ENCODE measurements around the gene DMBX1. TPM values are rescaled to one million over a fixed set of nuclear protein-coding genes. Genes with fewer than 3 reads are reported as not detected.

DMBX1 gene
- total and polyA plus RNA-seq, 9 of the 15 experiments (the other 6 are each of a cell fraction or from before 2014, with no cell fraction given), result 0.25 to 4.3 (median 1.0) TPM

GRCh38 chr1:46477153-46477929, 12.3 kb upstream of the DMBX1 start (continued):
- TF ChIP-seq GTF3C2 (IDR thresholded peaks at IDR 0.05; ENCODE audit: borderline replicate concordance, extremely low read depth, insufficient read length) (no peak), GATA2 (CRISPR knock-in tag; IDR thresholded peaks at IDR 0.05) (no peak), BCOR (IDR thresholded peaks at IDR 0.05) (no peak), FUS (optimal IDR thresholded peaks at IDR 0.05; ENCODE audit: low read depth, low read length) (no peak), ZC3H8 (IDR thresholded peaks at IDR 0.05) (no peak), CREBBP (IDR thresholded peaks at IDR 0.05; ENCODE audit: low read depth, low read length) (no peak), TRIM28 (IDR thresholded peaks at IDR 0.05) (no peak), TAF1 (IDR thresholded peaks at IDR 0.05; ENCODE audit: control insufficient read depth, extremely low read depth, insufficient read depth, low read length, severe bottlenecking) (no peak), TCF7 (IDR thresholded peaks at IDR 0.05; ENCODE audit: borderline replicate concordance) (0 out of 2 replicates have a peak, but pooled peaks have one; percentile 37), BRCA1 (IDR thresholded peaks at IDR 0.05) (no peak), BRCA1 (CRISPR knock-in tag; IDR thresholded peaks at IDR 0.05) (no peak), ZNF592 (IDR thresholded peaks at IDR 0.05) (no peak; the same call in 1 of the 2 replicates), POLR3A (IDR thresholded peaks at IDR 0.05; ENCODE audit: borderline replicate concordance, extremely low read depth, insufficient read depth, insufficient read length) (no peak), ZNF12 (CRISPR knock-in tag; IDR thresholded peaks at IDR 0.05) (0 out of 2 replicates have a peak, but pooled peaks have one; percentile 64), ZNF143 (CRISPR knock-in tag; IDR thresholded peaks at IDR 0.05) (no peak)
- TF ChIP-seq, protein P1, sequence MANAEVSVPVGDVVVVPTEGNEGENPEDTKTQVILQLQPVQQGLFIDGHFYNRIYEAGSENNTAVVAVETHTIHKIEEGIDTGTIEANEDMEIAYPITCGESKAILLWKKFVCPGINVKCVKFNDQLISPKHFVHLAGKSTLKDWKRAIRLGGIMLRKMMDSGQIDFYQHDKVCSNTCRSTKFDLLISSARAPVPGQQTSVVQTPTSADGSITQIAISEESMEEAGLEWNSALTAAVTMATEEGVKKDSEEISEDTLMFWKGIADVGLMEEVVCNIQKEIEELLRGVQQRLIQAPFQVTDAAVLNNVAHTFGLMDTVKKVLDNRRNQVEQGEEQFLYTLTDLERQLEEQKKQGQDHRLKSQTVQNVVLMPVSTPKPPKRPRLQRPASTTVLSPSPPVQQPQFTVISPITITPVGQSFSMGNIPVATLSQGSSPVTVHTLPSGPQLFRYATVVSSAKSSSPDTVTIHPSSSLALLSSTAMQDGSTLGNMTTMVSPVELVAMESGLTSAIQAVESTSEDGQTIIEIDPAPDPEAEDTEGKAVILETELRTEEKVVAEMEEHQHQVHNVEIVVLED (CRISPR knock-in tag; IDR thresholded peaks at IDR 0.05), result no peak
- TF ChIP-seq, protein P2, sequence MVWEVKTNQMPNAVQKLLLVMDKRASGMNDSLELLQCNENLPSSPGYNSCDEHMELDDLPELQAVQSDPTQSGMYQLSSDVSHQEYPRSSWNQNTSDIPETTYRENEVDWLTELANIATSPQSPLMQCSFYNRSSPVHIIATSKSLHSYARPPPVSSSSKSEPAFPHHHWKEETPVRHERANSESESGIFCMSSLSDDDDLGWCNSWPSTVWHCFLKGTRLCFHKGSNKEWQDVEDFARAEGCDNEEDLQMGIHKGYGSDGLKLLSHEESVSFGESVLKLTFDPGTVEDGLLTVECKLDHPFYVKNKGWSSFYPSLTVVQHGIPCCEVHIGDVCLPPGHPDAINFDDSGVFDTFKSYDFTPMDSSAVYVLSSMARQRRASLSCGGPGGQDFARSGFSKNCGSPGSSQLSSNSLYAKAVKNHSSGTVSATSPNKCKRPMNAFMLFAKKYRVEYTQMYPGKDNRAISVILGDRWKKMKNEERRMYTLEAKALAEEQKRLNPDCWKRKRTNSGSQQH (CRISPR knock-in tag; IDR thresholded peaks at IDR 0.05), result 0 out of 2 replicates have a peak, but pooled peaks have one; percentile 6
